Prostate gland (tissue), 2 donors: Measurements from ENCODE around the gene MBD2.

Experiments used
- POLR2A ChIP-seq: fragments of 450-650 bp; IDR thresholded peaks from one replicate; pipeline ENCODE4 v1.6.1; 2016; ENCODE audit warnings: antibody characterized with exemption, mild to moderate bottlenecking
- POLR2AphosphoS5 ChIP-seq: sonication (generic); formaldehyde crosslinking; IDR thresholded peaks from one replicate; pipeline ENCODE4 v1.6.1; 2017; ENCODE audit warnings: antibody characterized with exemption
- TF ChIP-seq, protein P1 (sequence below), 4 experiments: fragments of 200-600 bp in 2 of 4; fragments of 450-650 bp in 2 of 4; sonication (generic) in 2 of 4; IDR thresholded peaks; 1 replicate in 3 of 4; 2 replicates in 1 of 4; pipeline ENCODE4 v1.5.1; 2016 to 2019; ENCODE audit warnings: antibody characterized with exemption in 4 of 4, mild to moderate bottlenecking in 2 of 4, moderate library complexity in 2 of 4

DNA sequence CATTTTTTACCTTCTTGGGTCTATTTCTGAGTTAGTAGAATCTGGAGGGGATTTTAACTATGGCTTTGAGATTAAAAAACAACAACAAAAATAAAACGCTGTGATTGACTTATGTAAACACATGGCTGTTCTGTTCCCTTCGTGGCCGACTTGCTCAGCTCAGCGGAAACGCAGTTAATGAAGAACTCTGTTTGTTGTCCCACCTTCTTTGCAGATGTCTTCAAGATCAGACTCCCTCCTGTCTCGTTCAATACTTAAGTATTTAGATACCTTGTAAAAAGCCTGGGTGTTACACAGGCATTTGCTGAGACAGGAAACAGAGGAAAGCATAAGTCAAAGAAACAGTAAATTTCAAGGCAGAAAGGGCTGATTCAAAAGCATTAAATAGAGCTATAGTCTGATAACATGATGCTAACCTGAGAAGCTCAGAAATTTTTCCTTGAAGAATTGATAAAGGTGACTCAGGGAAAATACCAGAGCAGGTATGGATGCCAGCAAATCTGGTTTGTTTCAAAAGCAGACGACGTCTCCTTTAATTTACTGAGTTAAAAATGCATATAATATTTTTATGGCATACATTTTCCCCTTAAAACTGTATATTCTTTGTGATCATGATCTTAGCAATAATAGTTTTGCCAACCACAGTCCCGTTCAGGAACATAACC, 23.2 kb upstream of the MBD2 start:
- TF ChIP-seq, protein P1, sequence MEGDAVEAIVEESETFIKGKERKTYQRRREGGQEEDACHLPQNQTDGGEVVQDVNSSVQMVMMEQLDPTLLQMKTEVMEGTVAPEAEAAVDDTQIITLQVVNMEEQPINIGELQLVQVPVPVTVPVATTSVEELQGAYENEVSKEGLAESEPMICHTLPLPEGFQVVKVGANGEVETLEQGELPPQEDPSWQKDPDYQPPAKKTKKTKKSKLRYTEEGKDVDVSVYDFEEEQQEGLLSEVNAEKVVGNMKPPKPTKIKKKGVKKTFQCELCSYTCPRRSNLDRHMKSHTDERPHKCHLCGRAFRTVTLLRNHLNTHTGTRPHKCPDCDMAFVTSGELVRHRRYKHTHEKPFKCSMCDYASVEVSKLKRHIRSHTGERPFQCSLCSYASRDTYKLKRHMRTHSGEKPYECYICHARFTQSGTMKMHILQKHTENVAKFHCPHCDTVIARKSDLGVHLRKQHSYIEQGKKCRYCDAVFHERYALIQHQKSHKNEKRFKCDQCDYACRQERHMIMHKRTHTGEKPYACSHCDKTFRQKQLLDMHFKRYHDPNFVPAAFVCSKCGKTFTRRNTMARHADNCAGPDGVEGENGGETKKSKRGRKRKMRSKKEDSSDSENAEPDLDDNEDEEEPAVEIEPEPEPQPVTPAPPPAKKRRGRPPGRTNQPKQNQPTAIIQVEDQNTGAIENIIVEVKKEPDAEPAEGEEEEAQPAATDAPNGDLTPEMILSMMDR (IDR thresholded peaks at IDR 0.05), result no peak
- TF ChIP-seq POLR2A (no peak), POLR2AphosphoS5 (no peak)
